SK-N-SH treated with all-trans-retinoic acid at 6 μM for 48 hours (cell line): Measurements from ENCODE around the gene SMOC1.

Experiments used
- ATAC-seq: fragments of 200-7000 bp; cut with Tn5 transposase; 3 replicates; pipeline ENCODE4 v1.9.1; 2020; ENCODE audit warnings: mild to moderate bottlenecking, moderate library complexity
- BACH2 ChIP-seq: fragments of 250-450 bp; sonication (Bioruptor Pico); IDR thresholded peaks from 2 replicates; pipeline ENCODE4 v1.9.0; 2021; ENCODE audit warnings: mild to moderate bottlenecking, borderline replicate concordance
- CSDC2 ChIP-seq: fragments of 250-450 bp; sonication (Bioruptor Pico); IDR thresholded peaks from 2 replicates; pipeline ENCODE4 v1.5.0; 2020; ENCODE audit warnings: mild to moderate bottlenecking, moderate library complexity
- ESRRG ChIP-seq: fragments of 250-450 bp; sonication (Bioruptor Pico); IDR thresholded peaks from 2 replicates; pipeline ENCODE4 v1.6.1; 2021; ENCODE audit warnings: mild to moderate bottlenecking
- GLIS3 ChIP-seq: fragments of 250-450 bp; sonication (Bioruptor Pico); IDR thresholded peaks from 2 replicates; pipeline ENCODE4 v1.5.0; 2020; ENCODE audit warnings: mild to moderate bottlenecking, moderate library complexity
- ISL1 ChIP-seq: fragments of 250-450 bp; sonication (Bioruptor Pico); IDR thresholded peaks from 2 replicates; pipeline ENCODE4 v2.1.2; 2022; ENCODE audit warnings: mild to moderate bottlenecking, moderate library complexity
- PPARA ChIP-seq: fragments of 250-450 bp; sonication (Bioruptor Pico); IDR thresholded peaks from 2 replicates; pipeline ENCODE4 v1.5.0; 2020; ENCODE audit warnings: mild to moderate bottlenecking, borderline replicate concordance
- RARB ChIP-seq: fragments of 250-450 bp; sonication (Bioruptor Pico); IDR thresholded peaks from 2 replicates; pipeline ENCODE4 v1.8.0; 2021; ENCODE audit warnings: mild to moderate bottlenecking, moderate library complexity
- SNAI2 ChIP-seq: fragments of 250-450 bp; sonication (Bioruptor Pico); IDR thresholded peaks from 2 replicates; pipeline ENCODE4 v1.5.0; 2020; ENCODE audit warnings: mild to moderate bottlenecking, moderate library complexity
- TCF4 ChIP-seq: fragments of 250-450 bp; sonication (Bioruptor Pico); IDR thresholded peaks from 2 replicates; pipeline ENCODE4 v1.8.0; 2021; ENCODE audit warnings: mild to moderate bottlenecking, moderate library complexity, borderline replicate concordance
- TOX ChIP-seq: fragments of 250-450 bp; sonication (Bioruptor Pico); IDR thresholded peaks from 2 replicates; pipeline ENCODE4 v1.8.0; 2021; ENCODE audit warnings: mild to moderate bottlenecking, moderate library complexity, borderline replicate concordance
- ZC3H10 ChIP-seq: fragments of 250-450 bp; sonication (Bioruptor Pico); IDR thresholded peaks from 2 replicates; pipeline ENCODE4 v1.5.1; 2021; ENCODE audit warnings: mild to moderate bottlenecking, moderate library complexity
- ZFP3 ChIP-seq: fragments of 250-450 bp; sonication (Bioruptor Pico); IDR thresholded peaks from 2 replicates; pipeline ENCODE4 v1.5.0; 2020; ENCODE audit warnings: mild to moderate bottlenecking, moderate library complexity
- ZFP30 ChIP-seq: fragments of 450-650 bp; formaldehyde crosslinking; IDR thresholded peaks from 2 replicates; pipeline ENCODE4 v1.5.0; 2022; ENCODE audit warnings: mild to moderate bottlenecking, moderate library complexity
- ZNF565 ChIP-seq: fragments of 450-650 bp; formaldehyde crosslinking; conservative IDR thresholded peaks from 2 replicates; pipeline ENCODE4 v1.5.0; 2020; ENCODE audit warnings: low read depth, mild to moderate bottlenecking, moderate library complexity
- ZNF70 ChIP-seq: fragments of 450-650 bp; formaldehyde crosslinking; IDR thresholded peaks from 2 replicates; pipeline ENCODE4 v1.5.0; 2020; ENCODE audit warnings: mild to moderate bottlenecking, moderate library complexity
- ZNF8 ChIP-seq: fragments of 450-650 bp; formaldehyde crosslinking; IDR thresholded peaks from 2 replicates; pipeline ENCODE4 v1.5.0; 2020; ENCODE audit warnings: mild to moderate bottlenecking, moderate library complexity
- TF ChIP-seq, protein P1 (sequence below): fragments of 250-450 bp; sonication (Bioruptor Pico); IDR thresholded peaks from 2 replicates; pipeline ENCODE4 v1.5.1; 2020; ENCODE audit warnings: low read depth, mild to moderate bottlenecking, moderate library complexity
- TF ChIP-seq, protein P2 (sequence below): fragments of 250-450 bp; sonication (Bioruptor Pico); IDR thresholded peaks from 2 replicates; pipeline ENCODE4 v1.5.1; 2021; ENCODE audit warnings: mild to moderate bottlenecking, moderate library complexity
- TF ChIP-seq, protein P3 (sequence below): fragments of 250-450 bp; sonication (Bioruptor Pico); IDR thresholded peaks from 2 replicates; pipeline ENCODE4 v1.8.0; 2021; ENCODE audit warnings: low read depth, mild to moderate bottlenecking, moderate library complexity, borderline replicate concordance
- TF ChIP-seq, protein P4 (sequence below): fragments of 250-450 bp; sonication (Bioruptor Pico); IDR thresholded peaks from 2 replicates; pipeline ENCODE4 v1.8.0; 2020; ENCODE audit warnings: mild to moderate bottlenecking, moderate library complexity, borderline replicate concordance
- TF ChIP-seq, protein P5 (sequence below): fragments of 250-450 bp; sonication (Bioruptor Pico); IDR thresholded peaks from 2 replicates; pipeline ENCODE4 v1.5.0; 2020; ENCODE audit warnings: mild to moderate bottlenecking, moderate library complexity

Gene SMOC1

DNA sequence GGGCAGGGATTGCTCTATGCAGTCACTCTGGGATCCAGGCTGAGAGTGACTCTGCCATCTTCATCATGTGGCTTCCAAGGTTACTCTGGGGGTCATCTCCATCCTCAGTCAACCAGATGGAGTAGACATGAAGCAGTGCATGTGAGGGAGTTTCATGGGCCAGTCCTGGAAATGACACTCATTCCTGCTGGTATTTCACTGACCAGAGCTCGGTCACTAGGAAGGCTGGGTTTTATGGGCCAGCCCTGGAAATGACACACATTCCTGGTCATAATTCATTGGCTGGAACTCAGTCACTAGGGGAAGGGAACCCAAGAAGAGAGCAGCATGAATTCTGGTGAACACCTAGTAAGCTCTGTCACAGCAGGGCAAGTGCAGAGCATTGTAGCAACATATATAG is 144.7 kb downstream of the SMOC1 start:
- ATAC-seq, result no peak
- TF ChIP-seq RARB (CRISPR knock-in tag) (no peak), BACH2 (no peak), CSDC2 (CRISPR knock-in tag) (no peak), PPARA (CRISPR knock-in tag) (no peak), ZC3H10 (no peak), ZNF8 (CRISPR knock-in tag) (no peak), ISL1 (no peak), ZFP3 (no peak), ZFP30 (no peak), ZNF70 (CRISPR knock-in tag) (no peak), GLIS3 (no peak), TOX (CRISPR knock-in tag) (no peak), ZNF565 (CRISPR knock-in tag) (no peak), ESRRG (no peak), TCF4 (no peak)
- TF ChIP-seq, protein P1, sequence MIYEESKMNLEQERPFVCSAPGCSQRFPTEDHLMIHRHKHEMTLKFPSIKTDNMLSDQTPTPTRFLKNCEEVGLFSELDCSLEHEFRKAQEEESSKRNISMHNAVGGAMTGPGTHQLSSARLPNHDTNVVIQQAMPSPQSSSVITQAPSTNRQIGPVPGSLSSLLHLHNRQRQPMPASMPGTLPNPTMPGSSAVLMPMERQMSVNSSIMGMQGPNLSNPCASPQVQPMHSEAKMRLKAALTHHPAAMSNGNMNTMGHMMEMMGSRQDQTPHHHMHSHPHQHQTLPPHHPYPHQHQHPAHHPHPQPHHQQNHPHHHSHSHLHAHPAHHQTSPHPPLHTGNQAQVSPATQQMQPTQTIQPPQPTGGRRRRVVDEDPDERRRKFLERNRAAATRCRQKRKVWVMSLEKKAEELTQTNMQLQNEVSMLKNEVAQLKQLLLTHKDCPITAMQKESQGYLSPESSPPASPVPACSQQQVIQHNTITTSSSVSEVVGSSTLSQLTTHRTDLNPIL (CRISPR knock-in tag), result no peak
- TF ChIP-seq, protein P2, sequence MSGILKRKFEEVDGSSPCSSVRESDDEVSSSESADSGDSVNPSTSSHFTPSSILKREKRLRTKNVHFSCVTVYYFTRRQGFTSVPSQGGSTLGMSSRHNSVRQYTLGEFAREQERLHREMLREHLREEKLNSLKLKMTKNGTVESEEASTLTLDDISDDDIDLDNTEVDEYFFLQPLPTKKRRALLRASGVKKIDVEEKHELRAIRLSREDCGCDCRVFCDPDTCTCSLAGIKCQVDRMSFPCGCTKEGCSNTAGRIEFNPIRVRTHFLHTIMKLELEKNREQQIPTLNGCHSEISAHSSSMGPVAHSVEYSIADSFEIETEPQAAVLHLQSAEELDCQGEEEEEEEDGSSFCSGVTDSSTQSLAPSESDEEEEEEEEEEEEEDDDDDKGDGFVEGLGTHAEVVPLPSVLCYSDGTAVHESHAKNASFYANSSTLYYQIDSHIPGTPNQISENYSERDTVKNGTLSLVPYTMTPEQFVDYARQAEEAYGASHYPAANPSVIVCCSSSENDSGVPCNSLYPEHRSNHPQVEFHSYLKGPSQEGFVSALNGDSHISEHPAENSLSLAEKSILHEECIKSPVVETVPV (CRISPR knock-in tag), result no peak
- TF ChIP-seq, protein P3, sequence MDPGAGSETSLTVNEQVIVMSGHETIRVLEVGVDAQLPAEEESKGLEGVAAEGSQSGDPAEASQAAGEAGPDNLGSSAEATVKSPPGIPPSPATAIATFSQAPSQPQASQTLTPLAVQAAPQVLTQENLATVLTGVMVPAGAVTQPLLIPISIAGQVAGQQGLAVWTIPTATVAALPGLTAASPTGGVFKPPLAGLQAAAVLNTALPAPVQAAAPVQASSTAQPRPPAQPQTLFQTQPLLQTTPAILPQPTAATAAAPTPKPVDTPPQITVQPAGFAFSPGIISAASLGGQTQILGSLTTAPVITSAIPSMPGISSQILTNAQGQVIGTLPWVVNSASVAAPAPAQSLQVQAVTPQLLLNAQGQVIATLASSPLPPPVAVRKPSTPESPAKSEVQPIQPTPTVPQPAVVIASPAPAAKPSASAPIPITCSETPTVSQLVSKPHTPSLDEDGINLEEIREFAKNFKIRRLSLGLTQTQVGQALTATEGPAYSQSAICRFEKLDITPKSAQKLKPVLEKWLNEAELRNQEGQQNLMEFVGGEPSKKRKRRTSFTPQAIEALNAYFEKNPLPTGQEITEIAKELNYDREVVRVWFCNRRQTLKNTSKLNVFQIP (CRISPR knock-in tag), result no peak
- TF ChIP-seq, all 23 proteins: peak for 0

DNA sequence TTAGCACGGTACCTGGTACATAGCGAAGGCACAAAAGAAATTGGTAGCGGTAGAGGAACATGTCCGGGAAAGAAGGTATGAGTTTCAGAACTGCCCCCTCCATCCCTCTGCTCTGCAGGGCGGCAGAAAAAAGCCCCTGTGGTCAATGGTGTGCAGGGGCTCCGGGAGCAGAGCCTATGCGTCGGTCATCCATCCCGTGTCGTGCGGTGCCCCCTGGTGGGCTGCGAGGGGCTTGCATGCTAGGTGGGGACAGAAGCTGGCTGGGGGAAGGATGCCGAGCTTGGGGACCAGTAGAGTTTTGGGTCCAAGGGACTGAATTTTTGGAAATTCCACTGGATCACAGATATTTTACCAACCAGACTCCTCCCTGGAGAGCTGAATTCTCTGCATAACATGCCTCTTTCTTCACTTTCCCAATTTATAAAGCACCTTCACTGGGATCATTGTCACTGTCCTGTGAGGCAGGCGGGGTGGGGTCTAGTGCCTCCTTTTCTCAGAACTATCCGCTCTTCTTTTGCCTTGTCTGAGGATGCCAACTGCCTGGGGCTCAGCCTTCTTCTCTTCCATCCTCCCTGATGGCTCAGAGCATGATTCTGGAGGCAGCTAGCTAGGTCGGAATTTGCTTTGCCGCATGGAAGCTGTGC is 148.7 kb downstream of the SMOC1 start:
- no peak for TF ChIP-seq CSDC2 (CRISPR knock-in tag)
- no peak for TF ChIP-seq ZNF70 (CRISPR knock-in tag)
- TF ChIP-seq, protein P4, sequence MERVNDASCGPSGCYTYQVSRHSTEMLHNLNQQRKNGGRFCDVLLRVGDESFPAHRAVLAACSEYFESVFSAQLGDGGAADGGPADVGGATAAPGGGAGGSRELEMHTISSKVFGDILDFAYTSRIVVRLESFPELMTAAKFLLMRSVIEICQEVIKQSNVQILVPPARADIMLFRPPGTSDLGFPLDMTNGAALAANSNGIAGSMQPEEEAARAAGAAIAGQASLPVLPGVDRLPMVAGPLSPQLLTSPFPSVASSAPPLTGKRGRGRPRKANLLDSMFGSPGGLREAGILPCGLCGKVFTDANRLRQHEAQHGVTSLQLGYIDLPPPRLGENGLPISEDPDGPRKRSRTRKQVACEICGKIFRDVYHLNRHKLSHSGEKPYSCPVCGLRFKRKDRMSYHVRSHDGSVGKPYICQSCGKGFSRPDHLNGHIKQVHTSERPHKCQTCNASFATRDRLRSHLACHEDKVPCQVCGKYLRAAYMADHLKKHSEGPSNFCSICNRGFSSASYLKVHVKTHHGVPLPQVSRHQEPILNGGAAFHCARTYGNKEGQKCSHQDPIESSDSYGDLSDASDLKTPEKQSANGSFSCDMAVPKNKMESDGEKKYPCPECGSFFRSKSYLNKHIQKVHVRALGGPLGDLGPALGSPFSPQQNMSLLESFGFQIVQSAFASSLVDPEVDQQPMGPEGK (CRISPR knock-in tag), result no peak
- TF ChIP-seq, protein P5, sequence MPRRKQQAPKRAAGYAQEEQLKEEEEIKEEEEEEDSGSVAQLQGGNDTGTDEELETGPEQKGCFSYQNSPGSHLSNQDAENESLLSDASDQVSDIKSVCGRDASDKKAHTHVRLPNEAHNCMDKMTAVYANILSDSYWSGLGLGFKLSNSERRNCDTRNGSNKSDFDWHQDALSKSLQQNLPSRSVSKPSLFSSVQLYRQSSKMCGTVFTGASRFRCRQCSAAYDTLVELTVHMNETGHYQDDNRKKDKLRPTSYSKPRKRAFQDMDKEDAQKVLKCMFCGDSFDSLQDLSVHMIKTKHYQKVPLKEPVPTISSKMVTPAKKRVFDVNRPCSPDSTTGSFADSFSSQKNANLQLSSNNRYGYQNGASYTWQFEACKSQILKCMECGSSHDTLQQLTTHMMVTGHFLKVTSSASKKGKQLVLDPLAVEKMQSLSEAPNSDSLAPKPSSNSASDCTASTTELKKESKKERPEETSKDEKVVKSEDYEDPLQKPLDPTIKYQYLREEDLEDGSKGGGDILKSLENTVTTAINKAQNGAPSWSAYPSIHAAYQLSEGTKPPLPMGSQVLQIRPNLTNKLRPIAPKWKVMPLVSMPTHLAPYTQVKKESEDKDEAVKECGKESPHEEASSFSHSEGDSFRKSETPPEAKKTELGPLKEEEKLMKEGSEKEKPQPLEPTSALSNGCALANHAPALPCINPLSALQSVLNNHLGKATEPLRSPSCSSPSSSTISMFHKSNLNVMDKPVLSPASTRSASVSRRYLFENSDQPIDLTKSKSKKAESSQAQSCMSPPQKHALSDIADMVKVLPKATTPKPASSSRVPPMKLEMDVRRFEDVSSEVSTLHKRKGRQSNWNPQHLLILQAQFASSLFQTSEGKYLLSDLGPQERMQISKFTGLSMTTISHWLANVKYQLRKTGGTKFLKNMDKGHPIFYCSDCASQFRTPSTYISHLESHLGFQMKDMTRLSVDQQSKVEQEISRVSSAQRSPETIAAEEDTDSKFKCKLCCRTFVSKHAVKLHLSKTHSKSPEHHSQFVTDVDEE (CRISPR knock-in tag), result no peak
- no peak for TF ChIP-seq ZNF565 (CRISPR knock-in tag)
- TF ChIP-seq, protein P3 (CRISPR knock-in tag), result no peak
- TF ChIP-seq SNAI2 (CRISPR knock-in tag), result no peak
- TF ChIP-seq, protein P2 (CRISPR knock-in tag), result no peak
- no peak for TF ChIP-seq PPARA (CRISPR knock-in tag)
- no peak for TF ChIP-seq ZC3H10
- no peak for TF ChIP-seq ZFP3
- TF ChIP-seq TCF4, result no peak
- TF ChIP-seq RARB (CRISPR knock-in tag), result no peak
- TF ChIP-seq ESRRG, result no peak
- TF ChIP-seq GLIS3, result no peak
- TF ChIP-seq, all 23 proteins: peak for 0

More for the DNA sequence above, 148.7 kb downstream of the SMOC1 start:
- ATAC-seq, result peak; percentile 57; the same call in 1 of the 3 replicates
